Measurements from ENCODE around the gene ARFGAP1.

GRCh38 chr20:63256954-63257353 lies 15.7 kb upstream of the ARFGAP1 start:
- TF ChIP-seq POLR2A (IDR thresholded peaks at IDR 0.05) (no peak), POLR2AphosphoS5 (IDR thresholded peaks at IDR 0.05; ENCODE audit: insufficient read depth in 1 of 2, low read depth in 1 of 2) (no peak)

Data from vagina (tissue), 2 donors.